H1 (cell line): ENCODE results near the gene CANT1. TPM values are rescaled to one million over a fixed set of nuclear protein-coding genes. Genes with fewer than 3 reads are reported as not detected.
A peak's percentile ranks its signal among the peaks of the same experiment; 100 is the strongest.

ENCODE experiments used
- CTCF ChIA-PET: fragments of 300-600 bp; sonication (Branson Sonifier 250); formaldehyde crosslinking; loops from one replicate; lab custom pipeline; 2021; ENCODE audit not compliant: partially characterized antibody; lab: Charles Lee
- POLR2A ChIA-PET: fragments of 300-600 bp; sonication (Branson Sonifier 250); formaldehyde crosslinking; loops from one replicate; lab custom pipeline; 2021; ENCODE audit warnings: inconsistent platforms; ENCODE audit not compliant: partially characterized antibody; lab: Charles Lee
- DNase-seq, 2 experiments: peaks; one replicate each; pipeline versions ENCODE4 v3.0.0 to v3.0.0-alpha.2; 2010 to 2022; ENCODE audit warnings: low spot score in 2 of 2, low read depth in 1 of 2, mixed read lengths in 1 of 2
- FAIRE-seq: peaks from 2 replicates; lab custom pipeline; 2011; peaks lifted over from hg19 to GRCh38; lab: Jason Lieb, UNC
- H2AFZ ChIP-seq: 2 replicates; pipeline ENCODE4 v1.8.1; 2012; ENCODE audit warnings: low read length, inconsistent platforms
- H2AK5ac ChIP-seq: 2 replicates; pipeline ENCODE4 v1.6.1; 2013; ENCODE audit warnings: low read depth, low read length
- H2BK120ac ChIP-seq: replicated peaks from 2 replicates; pipeline ENCODE3; 2013; ENCODE audit warnings: low read depth, low read length, inconsistent platforms
- H2BK12ac ChIP-seq: 2 replicates; pipeline ENCODE4 v1.6.1; 2013; ENCODE audit warnings: low read depth, low read length
- H2BK15ac ChIP-seq: 2 replicates; pipeline ENCODE4 v1.6.1; 2013; ENCODE audit warnings: low read length
- H2BK20ac ChIP-seq: 2 replicates; pipeline ENCODE4 v1.6.1; 2013; ENCODE audit warnings: low read length
- H2BK5ac ChIP-seq: 2 replicates; pipeline ENCODE4 v1.6.1; 2013; ENCODE audit warnings: low read depth, low read length
- H3K14ac ChIP-seq: 2 replicates; pipeline ENCODE4 v1.6.1; 2013; ENCODE audit warnings: inconsistent platforms; ENCODE audit not compliant: insufficient read length
- H3K18ac ChIP-seq: 2 replicates; pipeline ENCODE4 v1.6.1; 2013; ENCODE audit warnings: low read length; ENCODE audit errors: extremely low read depth
- H3K23ac ChIP-seq: 2 replicates; pipeline ENCODE4 v1.6.1; 2013; ENCODE audit warnings: inconsistent platforms; ENCODE audit not compliant: insufficient read length
- H3K23me2 ChIP-seq: 2 replicates; pipeline ENCODE4 v1.6.1; 2013; ENCODE audit warnings: low read depth, low read length
- H3K27ac ChIP-seq: 2 replicates; pipeline ENCODE4 v1.6.1; 2011; ENCODE audit warnings: low read depth, low read length, inconsistent platforms
- H3K27me3 ChIP-seq, 4 experiments: replicated peaks in 1 of 4; 1 replicate in 1 of 4; 2 replicates in 3 of 4; pipeline versions ENCODE4 v1.6.1 to v1.8.1; 2011 to 2013; ENCODE audit warnings: low read length in 3 of 4, mild to moderate bottlenecking in 3 of 4, inconsistent platforms in 2 of 4, mixed read lengths in 2 of 4, moderate library complexity in 1 of 4; ENCODE audit not compliant: control insufficient read depth in 3 of 4, insufficient read depth in 3 of 4; ENCODE audit errors: extremely low read depth in 1 of 4
- H3K36me3 ChIP-seq, 4 experiments: 2 replicates each; pipeline versions ENCODE4 v1.6.1 to v1.8.1; 2011 to 2013; ENCODE audit warnings: mild to moderate bottlenecking in 4 of 4, low read length in 3 of 4, moderate library complexity in 2 of 4, control low read depth in 1 of 4, inconsistent platforms in 1 of 4; ENCODE audit not compliant: insufficient read depth in 4 of 4, control insufficient read depth in 2 of 4
- H3K4ac ChIP-seq: replicated peaks from 2 replicates; pipeline ENCODE3; 2013; ENCODE audit warnings: low read length, low read depth, mixed read lengths, inconsistent platforms; ENCODE audit not compliant: insufficient read length
- H3K4me1 ChIP-seq, 4 experiments: replicated peaks in 1 of 4; 1 replicate in 1 of 4; 2 replicates in 3 of 4; pipeline versions ENCODE4 v1.6.1 to v1.8.1; 2011 to 2013; ENCODE audit warnings: low read length in 3 of 4, inconsistent platforms in 2 of 4, mixed read lengths in 1 of 4; ENCODE audit not compliant: insufficient read depth in 4 of 4, control insufficient read depth in 3 of 4
- H3K4me2 ChIP-seq, 2 experiments: 2 replicates each; pipeline versions ENCODE4 v1.6.1 to v1.8.1; 2011 to 2013; ENCODE audit warnings: low read depth in 2 of 2, low read length in 2 of 2, control low read depth in 1 of 2, inconsistent platforms in 1 of 2, mild to moderate bottlenecking in 1 of 2; ENCODE audit not compliant: insufficient read depth in 1 of 2
- H3K4me3 ChIP-seq, 4 experiments: fragments of 200-600, 300-600 bp in 1 of 4; sonication (generic), shearing (Covaris generic), sonication (Bioruptor Twin) in 1 of 4; 2 replicates each; pipeline versions ENCODE4 v1.5.1 to v1.8.1; 2011 to 2016; ENCODE audit warnings: low read length in 4 of 4, low read depth in 3 of 4, control low read depth in 2 of 4, inconsistent platforms in 2 of 4, mild to moderate bottlenecking in 2 of 4, mixed read lengths in 1 of 4, moderate library complexity in 1 of 4; ENCODE audit not compliant: insufficient read depth in 2 of 4; ENCODE audit errors: extremely low read depth in 1 of 4
- H3K56ac ChIP-seq: replicated peaks from 2 replicates; pipeline ENCODE3; 2013; ENCODE audit warnings: low read depth, mild to moderate bottlenecking, mixed read lengths, low read length, inconsistent platforms; ENCODE audit not compliant: insufficient read length
- H3K79me1 ChIP-seq: 2 replicates; pipeline ENCODE4 v1.6.1; 2013; ENCODE audit warnings: low read depth, low read length, control low read depth
- H3K79me2 ChIP-seq, 2 experiments: 2 replicates each; pipeline versions ENCODE4 v1.6.1 to v1.8.1; 2012 to 2013; ENCODE audit warnings: low read length in 2 of 2, mild to moderate bottlenecking in 2 of 2, inconsistent platforms in 1 of 2; ENCODE audit not compliant: insufficient read depth in 2 of 2, control insufficient read depth in 1 of 2
- H3K9ac ChIP-seq, 4 experiments: replicated peaks in 1 of 4; 1 replicate in 1 of 4; 2 replicates in 3 of 4; pipeline versions ENCODE4 v1.6.1 to v1.8.1; 2011 to 2013; ENCODE audit warnings: low read depth in 3 of 4, low read length in 3 of 4, control low read depth in 2 of 4, mild to moderate bottlenecking in 2 of 4, moderate library complexity in 2 of 4, inconsistent platforms in 1 of 4; ENCODE audit errors: extremely low read depth in 1 of 4
- H3K9me3 ChIP-seq, 2 experiments: 2 replicates each; pipeline versions ENCODE4 v1.6.1 to v1.8.1; 2012 to 2013; ENCODE audit warnings: mild to moderate bottlenecking in 2 of 2, moderate library complexity in 2 of 2, control low read depth in 1 of 2, inconsistent platforms in 1 of 2, low read depth in 1 of 2, low read length in 1 of 2, mixed read lengths in 1 of 2; ENCODE audit not compliant: insufficient read depth in 2 of 2
- H4K20me1 ChIP-seq, 2 experiments: replicated peaks in 1 of 2; 2 replicates each; pipeline versions ENCODE3 to v1.8.1; 2011 to 2013; ENCODE audit warnings: inconsistent platforms in 2 of 2, low read length in 2 of 2, mild to moderate bottlenecking in 1 of 2; ENCODE audit not compliant: insufficient read depth in 2 of 2, control insufficient read depth in 1 of 2
- H4K5ac ChIP-seq: 2 replicates; pipeline ENCODE4 v1.6.1; 2013; ENCODE audit warnings: low read length, low read depth, mixed read lengths, inconsistent platforms; ENCODE audit not compliant: insufficient read length
- H4K8ac ChIP-seq: 2 replicates; pipeline ENCODE4 v1.8.0; 2013; ENCODE audit warnings: mild to moderate bottlenecking, moderate library complexity, low read length, inconsistent platforms; ENCODE audit not compliant: insufficient read depth; ENCODE audit errors: extremely low read depth
- H4K91ac ChIP-seq: replicated peaks from 2 replicates; pipeline ENCODE3; 2013; ENCODE audit warnings: low read length, mixed read lengths, inconsistent platforms; ENCODE audit not compliant: insufficient read length
- ASH2L ChIP-seq: fragments of 200-600, 300-600 bp; sonication (generic); IDR thresholded peaks from one replicate; pipeline ENCODE4 v1.7.1; 2017; ENCODE audit warnings: low read length
- BCL11A ChIP-seq, 2 experiments: IDR thresholded peaks; one replicate each; pipeline ENCODE4 v1.6.1; 2011; ENCODE audit warnings: low read depth in 2 of 2, low read length in 2 of 2, mild to moderate bottlenecking in 2 of 2
- CEBPB ChIP-seq: IDR thresholded peaks from 2 replicates; pipeline ENCODE4 v1.6.1; 2012; ENCODE audit warnings: low read depth, low read length
- CHD1 ChIP-seq: IDR thresholded peaks from 2 replicates; pipeline ENCODE4 v1.6.1; 2012; ENCODE audit warnings: low read depth, low read length, improper control_type of control experiment
- EGR1 ChIP-seq: IDR thresholded peaks from 2 replicates; pipeline ENCODE4 v1.6.1; 2011; ENCODE audit warnings: low read depth, low read length, borderline replicate concordance
- HDAC2 ChIP-seq, 2 experiments: fragments of 300-600 bp in 1 of 2; sonication (generic) in 1 of 2; IDR thresholded peaks; 2 replicates each; pipeline ENCODE4 v1.6.1; 2011 to 2012; ENCODE audit warnings: low read depth in 2 of 2, low read length in 2 of 2, mild to moderate bottlenecking in 2 of 2, moderate library complexity in 2 of 2, borderline replicate concordance in 1 of 2, inconsistent platforms in 1 of 2
- KDM1A ChIP-seq: fragments of 200-600, 300-600 bp; sonication (generic); IDR thresholded peaks from 2 replicates; pipeline ENCODE4 v1.7.1; 2016; ENCODE audit warnings: mild to moderate bottlenecking, low read length, borderline replicate concordance
- MAX ChIP-seq: IDR thresholded peaks from 2 replicates; pipeline ENCODE4 v1.6.1; 2012; ENCODE audit warnings: inconsistent platforms
- POLR2AphosphoS5 ChIP-seq: IDR thresholded peaks from 2 replicates; pipeline ENCODE4 v1.6.1; 2011; ENCODE audit warnings: low read depth, low read length
- RAD21 ChIP-seq, 2 experiments: IDR thresholded peaks in 1 of 2; conservative IDR thresholded peaks in 1 of 2; 2 replicates each; pipeline ENCODE4 v1.6.1; 2011; ENCODE audit warnings: low read depth in 2 of 2, low read length in 2 of 2, improper control_type of control experiment in 1 of 2, inconsistent platforms in 1 of 2, mild to moderate bottlenecking in 1 of 2, moderate library complexity in 1 of 2
- SP1 ChIP-seq: IDR thresholded peaks from 2 replicates; pipeline ENCODE4 v1.6.1; 2011; ENCODE audit warnings: low read depth, low read length
- SUZ12 ChIP-seq: fragments of 200-600 bp; sonication (generic); IDR thresholded peaks from 2 replicates; pipeline ENCODE4 v1.6.1; 2012; ENCODE audit warnings: mild to moderate bottlenecking, inconsistent platforms, low read length, moderate library complexity, mixed read lengths
- TAF7 ChIP-seq: optimal IDR thresholded peaks from 2 replicates; pipeline ENCODE3; 2011; ENCODE audit warnings: low read depth, mild to moderate bottlenecking, inconsistent platforms, low read length, moderate library complexity, borderline replicate concordance
- YY1 ChIP-seq: IDR thresholded peaks from 2 replicates; pipeline ENCODE4 v1.6.1; 2011; ENCODE audit warnings: low read depth, mild to moderate bottlenecking, low read length
- WGBS, 2 experiments: shearing (Covaris generic) in 1 of 2; methylation state at CpG; one replicate each; pipeline versions ENCODE4 v1.1.6 to v1.1.7; 2013 to 2015; ENCODE audit warnings: low lambda C conversion rate in 2 of 2, mixed read lengths in 2 of 2, inconsistent platforms in 1 of 2, low coverage in 1 of 2, missing lambda C conversion rate in 1 of 2; ENCODE audit not compliant: insufficient replicate concordance in 2 of 2, insufficient coverage in 1 of 2, insufficient read length in 1 of 2; ENCODE audit errors: extremely low coverage in 1 of 2, missing lambda C conversion rate in 1 of 2; 5-methylcytosine and 5-hydroxymethylcytosine counted together
- polyA plus RNA-seq, 7 experiments: library from polyadenylated mRNA; depleted of rRNA in 3 of 7; stranded (reverse) in 5 of 7; unstranded in 2 of 7; fragments of >200 nt in 5 of 7; fragments of 200-250 nt in 2 of 7; gene quantifications; 1 replicate in 5 of 7; 2 replicates in 1 of 7; 4 replicates in 1 of 7; pipeline versions ENCODE4 v1.2.1 to v1.2.3, GENCODE V29; 2011 to 2013; ENCODE audit warnings: missing spikeins in 2 of 7, mixed read lengths in 2 of 7
- total RNA-seq: library from RNA; stranded (reverse); fragmentation: NEBNext Ultra II Directional; extraction: Animal tissue kit (Norgen Biotek cat#: 25700); gene quantifications from 2 replicates; pipeline ENCODE4 v1.2.1, GENCODE V29; 2021

The CANT1 gene
- total and polyA plus RNA-seq, 2 of the 8 experiments (the other 6 are each of a cell fraction or from before 2014, with no cell fraction given), result 23.0 to 32.6 TPM

- Histone ChIP-seq H3K4me3 (peak overlapping the region; percentile 74 to 87 (median 76); a peak in 7 of 8 replicates), H3K4ac (no peak overlapping the region), H3K36me3 (no peaks in the 10 kb centered on the region), H4K20me1 (peaks cover 24 to 32% of the 10 kb centered on the region in 2 experiments), H3K56ac (no peak overlapping the region), H2BK120ac (no peak overlapping the region), H3K4me1 (peaks cover 0 to 9% (median 6%) of the 10 kb centered on the region in 4 experiments; a peak in 6 of 7 replicates), H3K27me3 (peaks cover 14 to 40% (median 40%) of the 10 kb centered on the region in 4 experiments), H2BK12ac (no peak overlapping the region), H2BK15ac (no peak overlapping the region), H4K5ac (peak overlapping the region; percentile 81), H3K14ac (no peak overlapping the region), H2BK5ac (no peak overlapping the region), H3K79me1 (peaks cover 17% of the 10 kb centered on the region), H2AK5ac (no peak overlapping the region), H4K8ac (peak overlapping the region; percentile 65; the same call in 1 of the 2 replicates), H3K4me2 (peak overlapping the region; percentile 62 to 84), H2AFZ (peak overlapping the region; percentile 54; the same call in 1 of the 2 replicates), H2BK20ac (no peak overlapping the region), H3K9me3 (peaks cover 19 to 25% of the 10 kb centered on the region in 2 experiments), H3K23ac (no peak overlapping the region), H3K9ac (no peak overlapping the region), H4K91ac (no peak overlapping the region), H3K23me2 (peaks cover 7% of the 10 kb centered on the region), H3K79me2 (peaks cover 0 to 5% of the 10 kb centered on the region in 2 experiments; a peak in 1 of 4 replicates), H3K27ac (no peak overlapping the region), H3K18ac (no peak overlapping the region)
- DNase-seq, result no peak
- POLR2A ChIA-PET, result no interaction called here
- CTCF ChIA-PET, result interaction anchor here (0.5 to 2.1 kb wide), 2 partner anchors 12 to 23 kb away, joined by 3 to 6 read pairs; no protein-coding TSS in a partner anchor
- FAIRE-seq, result no peak
- WGBS, 2 experiments, result 81% methylated on average over 7 of the region's 7 CpGs; no CpG with 5 or more reads in 1 of the 2 experiments
- no peak for TF ChIP-seq EGR1
- no peak for TF ChIP-seq TAF7
- no peak for TF ChIP-seq KDM1A
- TF ChIP-seq SUZ12, result no peak
- TF ChIP-seq SP1, result no peak
- no peak for TF ChIP-seq ASH2L
- no peak for TF ChIP-seq CEBPB
- no peak for TF ChIP-seq POLR2AphosphoS5
- no peak for TF ChIP-seq CHD1
- no peak for TF ChIP-seq HDAC2 (IDR thresholded peaks at IDR 0.05; ENCODE audit: borderline replicate concordance in 1 of 2, low read depth in 2 of 2, low read length in 2 of 2)
- no peak for TF ChIP-seq BCL11A (IDR thresholded peaks at IDR 0.05; ENCODE audit: low read depth in 2 of 2, low read length in 2 of 2)
- no peak for TF ChIP-seq MAX
- no peak for TF ChIP-seq YY1
- no peak for TF ChIP-seq RAD21 (IDR thresholded peaks at IDR 0.05 in 1 of 2, conservative IDR thresholded peaks at IDR 0.05 in 1 of 2; ENCODE audit: low read depth in 2 of 2, low read length in 2 of 2)
Measured at GRCh38 chr17:79010304-79010646, 711 bp upstream of the CANT1 start.
